Endothelial cell of umbilical vein (primary cell): ENCODE results near the gene NDFIP1. TPM values are rescaled to one million over a fixed set of nuclear protein-coding genes. Genes with fewer than 3 reads are reported as not detected.
"Not testable (repeated sequence)": the region's sequence is repeated elsewhere in the genome, so short reads cannot be mapped to it uniquely, and the experiment has no call there.

Experiments
- BruUV-seq: library from RNA; stranded (reverse); fragments of 400-500 nt; replicated peaks from 2 replicates; lab custom pipeline; 2021; lab: Mats Ljungman, UMichigan
- CTCF ChIA-PET: fragments of 300-600, 350-600 bp; sonication (Branson Sonifier 250); formaldehyde crosslinking; loops from one replicate; lab custom pipeline; 2021; ENCODE audit warnings: antibody characterized with exemption, inconsistent platforms; lab: Charles Lee
- POLR2A ChIA-PET: fragments of 300-600, 350-600 bp; sonication (Branson Sonifier 250); formaldehyde crosslinking; loops from one replicate; lab custom pipeline; 2021; ENCODE audit warnings: antibody characterized with exemption, inconsistent platforms; lab: Charles Lee
- DNase-seq: peaks from one replicate; pipeline ENCODE4 v3.0.0-alpha.2; 2011; ENCODE audit warnings: low read depth, low spot score
- FAIRE-seq: peaks from 2 replicates; lab custom pipeline; 2011; peaks lifted over from hg19 to GRCh38; lab: Jason Lieb, UNC
- H2AFZ ChIP-seq: 2 replicates; pipeline ENCODE4 v1.6.0; 2012; ENCODE audit warnings: low read depth, low read length, control low read depth, inconsistent platforms
- H3K27ac ChIP-seq: 2 replicates; pipeline ENCODE4 v1.5.1; 2011; ENCODE audit warnings: low read depth, mild to moderate bottlenecking, control low read depth, low read length, moderate library complexity; ENCODE audit not compliant: insufficient read depth
- H3K27me3 ChIP-seq, 2 experiments: 2 replicates each; pipeline versions ENCODE4 v1.6.0 to v1.6.1; 2011; ENCODE audit warnings: low read length in 2 of 2, mixed read lengths in 1 of 2; ENCODE audit not compliant: control insufficient read depth in 2 of 2, insufficient read depth in 2 of 2
- H3K36me3 ChIP-seq, 2 experiments: 2 replicates in 1 of 2; 3 replicates in 1 of 2; pipeline ENCODE4 v1.5.1; 2011; ENCODE audit warnings: low read length in 2 of 2, mild to moderate bottlenecking in 1 of 2, moderate library complexity in 1 of 2; ENCODE audit not compliant: control insufficient read depth in 2 of 2, insufficient read depth in 2 of 2; ENCODE audit errors: extremely low read depth in 1 of 2
- H3K4me1 ChIP-seq: 3 replicates; pipeline ENCODE4 v1.5.1; 2011; ENCODE audit warnings: mild to moderate bottlenecking, low read length; ENCODE audit not compliant: control insufficient read depth, insufficient read depth; ENCODE audit errors: extremely low read depth
- H3K4me2 ChIP-seq: 2 replicates; pipeline ENCODE4 v1.6.1; 2011; ENCODE audit warnings: low read length, control low read depth, mixed read lengths; ENCODE audit not compliant: insufficient read depth
- H3K4me3 ChIP-seq, 3 experiments: fragments of 200-600 bp in 1 of 3; sonication (generic), shearing (Covaris generic) in 1 of 3; replicated peaks in 1 of 3; 2 replicates each; pipeline ENCODE4 v1.5.1; 2011 to 2016; ENCODE audit warnings: control low read depth in 3 of 3, low read length in 3 of 3, mild to moderate bottlenecking in 2 of 3, inconsistent platforms in 1 of 3, low read depth in 1 of 3, moderate library complexity in 1 of 3; ENCODE audit not compliant: insufficient read depth in 1 of 3
- H3K79me2 ChIP-seq: 2 replicates; pipeline ENCODE4 v1.6.0; 2012; ENCODE audit warnings: low read length, inconsistent platforms; ENCODE audit not compliant: control insufficient read depth, insufficient read depth
- H3K9ac ChIP-seq: replicated peaks from 2 replicates; pipeline ENCODE3; 2011; ENCODE audit warnings: low read length, control low read depth; ENCODE audit not compliant: insufficient read depth; ENCODE audit errors: extremely low read depth
- H3K9me1 ChIP-seq: replicated peaks from 3 replicates; pipeline ENCODE4 v1.6.0; 2011; ENCODE audit warnings: mild to moderate bottlenecking, low read length; ENCODE audit not compliant: control insufficient read depth, insufficient read depth; ENCODE audit errors: extremely low read depth
- H3K9me3 ChIP-seq: replicated peaks from 2 replicates; pipeline ENCODE4 v1.5.1; 2012; ENCODE audit warnings: low read length, inconsistent platforms; ENCODE audit not compliant: control insufficient read depth, insufficient read depth
- H4K20me1 ChIP-seq: replicated peaks from 2 replicates; pipeline ENCODE3; 2011; ENCODE audit warnings: mild to moderate bottlenecking, low read length; ENCODE audit not compliant: control insufficient read depth, insufficient read depth; ENCODE audit errors: extremely low read depth
- EZH2 ChIP-seq: IDR thresholded peaks from 2 replicates; pipeline ENCODE4 v1.6.1; 2012; ENCODE audit warnings: borderline replicate concordance, low read depth, mild to moderate bottlenecking, moderate library complexity, low read length, inconsistent platforms; ENCODE audit not compliant: severe bottlenecking
- JUN ChIP-seq: IDR thresholded peaks from 2 replicates; pipeline ENCODE4 v1.6.1; 2011; ENCODE audit warnings: borderline replicate concordance, low read depth; ENCODE audit not compliant: insufficient read length, insufficient read depth
- dilution Hi-C: fragments of 300-500 bp; cut with MboI; formaldehyde crosslinking; loops from one replicate; pipeline ENCODE4 v1.15.0; 2019; ENCODE audit warnings: low sequenced_read_pairs; ENCODE audit not compliant: extremely low pct_ligation_motif_present
- intact Hi-C: fragments of 100-400 bp; cut with micrococcal nuclease; formaldehyde crosslinking; loops from one replicate; pipeline ENCODE4 v1.10.0; 2022
- polyA plus RNA-seq, 4 experiments: library from polyadenylated mRNA; depleted of rRNA in 3 of 4; stranded (reverse) in 3 of 4; unstranded in 1 of 4; fragments of >200 nt; gene quantifications; 2 replicates each; pipeline versions ENCODE4 v1.2.1 to v1.2.3, GENCODE V29; 2011 to 2012; ENCODE audit warnings: missing spikeins in 1 of 4
- total RNA-seq: library from RNA; stranded (reverse); gene quantifications from 2 replicates; pipeline ENCODE4 v1.2.3, GENCODE V29; 2021

Gene NDFIP1
- total and polyA plus RNA-seq, 2 donors (not counting 3 experiments of a cell fraction or from before 2014, with no cell fraction given): 12.3 to 42.6 TPM

- no TSS peak for BruUV-seq
- POLR2A ChIA-PET: no interaction called here
- dilution Hi-C loops: no loop called here
Measured at GRCh38 chr5:142186514-142186856, 77.9 kb downstream of the NDFIP1 start.

GRCh38 chr5:142186857-142187594 is 78.4 kb downstream of the NDFIP1 start:
- no peak overlapping the region for H3K4me2 ChIP-seq
- no peak for DNase-seq
- no peak for TF ChIP-seq EZH2
- dilution Hi-C loops (no loop called here), intact Hi-C loops (no loop called here)
- POLR2A ChIA-PET: no interaction called here
- no peaks in the 10 kb centered on the region for H3K9me3 ChIP-seq
- peak; percentile 47 for FAIRE-seq
- H3K79me2 ChIP-seq: no peaks in the 10 kb centered on the region
- no peak overlapping the region for H3K27ac ChIP-seq
- no peak overlapping the region for H3K4me3 ChIP-seq
- no TSS peak for BruUV-seq
- H4K20me1 ChIP-seq: no peaks in the 10 kb centered on the region
- peak overlapping the region; percentile 18 for H2AFZ ChIP-seq
- peaks cover 15% of the 10 kb centered on the region for H3K4me1 ChIP-seq
- H3K9ac ChIP-seq: no peak overlapping the region
- no peaks in the 10 kb centered on the region for H3K9me1 ChIP-seq
- CTCF ChIA-PET: interaction anchor here (0.8 to 2.1 kb wide), 8 partner anchors 10 to 400 kb away, joined by 3 to 8 read pairs (median 5); no protein-coding TSS in a partner anchor
- no peaks in the 10 kb centered on the region for H3K36me3 ChIP-seq
- no peaks in the 10 kb centered on the region for H3K27me3 ChIP-seq

More at GRCh38 chr5:142186514-142186856, 77.9 kb downstream of the NDFIP1 start:
- FAIRE-seq (no peak), DNase-seq (no peak)
- Histone ChIP-seq H3K9me3 (no peaks in the 10 kb centered on the region), H3K4me3 (no peak overlapping the region), H3K27ac (no peak overlapping the region), H2AFZ (peak overlapping the region; percentile 18), H3K9ac (no peak overlapping the region), H4K20me1 (no peaks in the 10 kb centered on the region), H3K27me3 (no peaks in the 10 kb centered on the region), H3K4me2 (no peak overlapping the region), H3K9me1 (no peaks in the 10 kb centered on the region), H3K4me1 (peaks cover 9% of the 10 kb centered on the region), H3K79me2 (no peaks in the 10 kb centered on the region), H3K36me3 (no peaks in the 10 kb centered on the region)
- TF ChIP-seq JUN: no peak
- CTCF ChIA-PET: interaction anchor here (0.8 to 2.1 kb wide), 7 partner anchors 9 to 362 kb away, joined by 3 to 8 read pairs (median 6); no protein-coding TSS in a partner anchor
- intact Hi-C loops: no loop called here

- H4K20me1 ChIP-seq, H3K4me2 ChIP-seq, H3K36me3 ChIP-seq, FAIRE-seq, H2AFZ ChIP-seq, H3K9ac ChIP-seq, H3K27ac ChIP-seq, H3K79me2 ChIP-seq, DNase-seq, H3K4me3 ChIP-seq, POLR2A ChIA-PET, intact Hi-C loops, BruUV-seq, H3K27me3 ChIP-seq, CTCF ChIA-PET, H3K9me3 ChIP-seq, H3K9me1 ChIP-seq, dilution Hi-C loops: not testable (repeated sequence)
- peaks cover 26% of the 10 kb centered on the region for H3K4me1 ChIP-seq
Measured at GRCh38 chr5:142188691-142189090, 80.1 kb downstream of the NDFIP1 start.
